ENCODE results near the gene MTFMT.

GRCh38 chr15:64991536-64992135 lies 37.8 kb downstream of the MTFMT start:
- TF ChIP-seq CTCF (IDR thresholded peaks at IDR 0.05 in 2 of 3, conservative IDR thresholded peaks at IDR 0.05 in 1 of 3; ENCODE audit: borderline replicate concordance in 1 of 3, insufficient read depth in 1 of 3, low read depth in 2 of 3, low read length in 2 of 3) (no peak), POLR2A (IDR thresholded peaks at IDR 0.05; ENCODE audit: borderline replicate concordance, extremely low read depth, insufficient read depth, insufficient read length) (no peak)

All from HCT116 (cell line).